OCI-LY7 (cell line): Measurements from ENCODE around the gene ARF4.

Experiments
- EZH2phosphoT487 ChIP-seq: fragments of 200-600 bp; sonication (generic); IDR thresholded peaks from 2 replicates; pipeline ENCODE4 v1.6.1; 2018; ENCODE audit warnings: low read depth, borderline replicate concordance, mild to moderate bottlenecking, mixed run types, antibody characterized with exemption, low read length, moderate library complexity, mixed read lengths
- TF ChIP-seq, protein P1 (sequence below): fragments of 200-600 bp; sonication (generic); conservative IDR thresholded peaks from 2 replicates; pipeline ENCODE4 v1.5.1; 2014; ENCODE audit warnings: mild to moderate bottlenecking, antibody characterized with exemption, low read length, moderate library complexity, mixed read lengths

DNA sequence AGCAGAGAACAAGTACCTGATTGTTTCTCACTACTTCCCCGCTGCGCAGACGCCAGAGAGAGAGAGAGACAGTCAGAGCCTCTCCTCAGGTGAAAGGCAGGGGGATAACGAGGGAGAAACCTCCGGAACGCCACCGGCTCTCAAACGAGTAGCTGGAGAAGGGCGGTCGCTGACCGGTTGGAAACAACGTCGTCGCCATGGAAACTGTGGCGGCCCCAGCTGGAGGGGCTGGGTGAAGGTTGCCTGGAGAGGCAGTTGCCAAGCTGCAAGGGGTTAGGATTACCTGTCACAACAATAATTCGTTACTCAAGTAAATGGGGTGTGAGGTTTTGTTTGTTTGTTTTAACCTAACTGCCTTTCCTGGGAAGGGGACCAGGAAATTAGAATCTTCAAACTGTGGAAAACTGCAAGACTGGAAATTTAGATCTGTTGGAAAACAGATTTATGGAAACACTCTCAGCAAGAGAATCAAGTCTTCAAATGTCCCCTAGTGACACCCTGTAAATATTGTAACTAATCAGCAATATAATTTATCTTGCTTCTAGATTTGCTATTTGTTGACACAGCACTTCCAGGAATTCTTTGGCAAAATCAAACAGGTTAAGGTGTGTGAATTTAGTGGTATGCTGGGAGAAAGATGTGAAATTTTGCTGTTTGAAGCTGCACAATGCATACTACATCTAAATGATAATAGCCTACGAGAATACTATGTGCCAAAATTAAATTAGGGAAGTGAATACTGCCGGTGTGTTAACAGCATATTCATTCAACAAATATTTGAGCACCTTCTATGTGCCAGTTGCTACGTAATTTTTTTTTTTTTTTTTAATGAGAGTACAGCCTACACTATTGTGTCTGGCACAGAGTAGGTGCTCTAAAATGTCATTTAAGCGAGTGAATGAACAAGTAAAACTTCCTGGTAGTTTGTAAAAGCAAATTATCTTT is 52.7 kb downstream of the ARF4 start, which contains the start of gene DNAH12:
- TF ChIP-seq, protein P1, sequence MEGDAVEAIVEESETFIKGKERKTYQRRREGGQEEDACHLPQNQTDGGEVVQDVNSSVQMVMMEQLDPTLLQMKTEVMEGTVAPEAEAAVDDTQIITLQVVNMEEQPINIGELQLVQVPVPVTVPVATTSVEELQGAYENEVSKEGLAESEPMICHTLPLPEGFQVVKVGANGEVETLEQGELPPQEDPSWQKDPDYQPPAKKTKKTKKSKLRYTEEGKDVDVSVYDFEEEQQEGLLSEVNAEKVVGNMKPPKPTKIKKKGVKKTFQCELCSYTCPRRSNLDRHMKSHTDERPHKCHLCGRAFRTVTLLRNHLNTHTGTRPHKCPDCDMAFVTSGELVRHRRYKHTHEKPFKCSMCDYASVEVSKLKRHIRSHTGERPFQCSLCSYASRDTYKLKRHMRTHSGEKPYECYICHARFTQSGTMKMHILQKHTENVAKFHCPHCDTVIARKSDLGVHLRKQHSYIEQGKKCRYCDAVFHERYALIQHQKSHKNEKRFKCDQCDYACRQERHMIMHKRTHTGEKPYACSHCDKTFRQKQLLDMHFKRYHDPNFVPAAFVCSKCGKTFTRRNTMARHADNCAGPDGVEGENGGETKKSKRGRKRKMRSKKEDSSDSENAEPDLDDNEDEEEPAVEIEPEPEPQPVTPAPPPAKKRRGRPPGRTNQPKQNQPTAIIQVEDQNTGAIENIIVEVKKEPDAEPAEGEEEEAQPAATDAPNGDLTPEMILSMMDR: no peak
- no peak for TF ChIP-seq EZH2phosphoT487
